ENCODE measurements around the gene TAC3.
"Not testable (repeated sequence)": the region's sequence is repeated elsewhere in the genome, so short reads cannot be mapped to it uniquely, and the experiment has no call there.

The TAC3 gene

DNA sequence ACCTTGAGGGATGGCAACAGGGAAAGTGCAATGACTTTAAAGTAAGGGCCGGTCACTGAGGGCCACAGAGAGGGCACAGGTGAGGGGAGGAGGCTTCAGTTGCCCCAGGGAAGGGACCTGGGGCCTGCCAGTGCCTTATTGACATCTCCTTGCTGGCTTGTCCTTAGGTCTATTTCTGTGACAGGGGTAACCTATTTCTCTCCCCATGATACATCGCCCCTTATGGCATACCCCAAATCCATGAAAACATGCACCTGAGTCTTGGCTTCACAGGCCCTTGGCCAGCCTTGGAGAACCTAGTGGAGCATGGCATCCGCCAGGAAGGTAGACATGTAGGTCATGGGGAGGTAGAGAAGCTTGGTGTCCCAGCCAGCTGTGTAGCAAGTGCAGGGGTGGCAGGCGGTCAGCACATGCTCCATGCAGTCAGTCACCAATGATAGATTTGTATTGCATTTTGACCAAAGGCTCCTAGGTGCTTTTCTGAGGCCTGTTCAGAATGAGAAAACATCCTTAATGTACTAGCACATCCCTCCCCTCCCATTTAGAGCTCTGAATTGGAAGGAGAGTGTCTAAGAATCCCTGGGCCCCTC is 35.3 kb downstream of the TAC3 start:
- no peak for DNase-seq

DNA sequence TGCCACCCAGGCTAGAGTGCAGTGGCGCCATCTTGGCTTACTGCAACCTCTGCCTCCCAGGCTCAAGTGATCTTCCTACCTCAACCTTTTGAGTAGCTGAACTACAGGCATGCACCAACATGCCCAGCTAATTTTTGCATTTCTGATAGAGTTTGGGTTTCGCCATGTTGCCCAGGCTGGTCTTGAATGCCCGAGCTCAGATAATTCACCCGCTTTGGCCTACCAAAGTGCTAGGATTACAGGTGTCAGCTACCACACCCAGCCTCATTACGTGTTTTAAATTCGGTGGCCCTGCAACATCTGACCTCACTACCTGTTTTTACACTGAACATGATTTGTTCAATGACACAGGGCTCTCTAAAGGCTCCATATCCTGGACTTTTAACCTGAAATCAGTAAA is 36.1 kb downstream of the TAC3 start:
- no peak for DNase-seq

- DNase-seq: no peak
Observed at GRCh38 chr12:56979628-56980027, 36.7 kb downstream of the TAC3 start.

GRCh38 chr12:56978397-56979138 is 37.8 kb downstream of the TAC3 start:
- DNase-seq: no peak

DNA sequence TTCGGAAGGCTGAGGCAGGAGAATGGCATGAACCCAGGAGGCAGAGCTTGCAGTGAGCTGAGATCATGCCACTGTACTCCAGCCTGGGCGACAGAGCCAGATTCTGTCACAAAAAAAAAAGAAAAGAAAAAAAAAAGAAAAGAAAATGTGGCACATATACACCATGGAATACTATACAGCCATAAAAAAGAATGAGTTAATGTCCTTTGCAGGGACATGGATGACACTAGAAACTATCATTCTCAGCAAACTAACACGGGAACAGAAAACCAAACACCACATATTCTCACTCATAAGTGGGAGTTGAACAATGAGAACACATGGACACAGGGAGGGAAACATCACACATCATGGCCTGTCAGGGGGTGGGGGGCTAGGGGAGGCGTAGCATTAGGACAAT is 39.0 kb downstream of the TAC3 start:
- not testable (repeated sequence) for DNase-seq

GRCh38 chr12:56974224-56974623 is 42.1 kb downstream of the TAC3 start:
- not testable (repeated sequence) for DNase-seq

DNA sequence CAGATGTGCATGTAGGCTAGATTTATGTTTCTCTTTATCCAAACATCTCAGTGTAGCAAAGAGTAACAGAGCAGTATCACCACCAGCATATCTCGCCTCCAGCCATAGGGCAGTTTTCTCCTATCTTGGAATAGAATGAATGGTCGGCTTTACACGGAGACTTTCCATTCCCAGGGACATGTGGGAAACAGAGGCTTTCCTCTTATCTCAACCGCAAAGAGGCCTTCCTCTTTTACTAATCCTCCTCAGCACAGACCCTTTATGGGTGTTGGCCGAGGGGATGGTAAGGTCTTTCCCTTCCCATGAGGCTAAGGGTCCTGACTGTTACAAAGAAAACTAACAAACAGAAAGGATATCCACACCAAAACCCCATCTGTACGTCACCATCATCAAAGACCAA is 47.4 kb downstream of the TAC3 start:
- DNase-seq: not testable (repeated sequence)

GRCh38 chr12:56965997-56966642 is 50.2 kb downstream of the TAC3 start:
- not testable (repeated sequence) for DNase-seq

GRCh38 chr12:56965124-56965523 is 51.2 kb downstream of the TAC3 start:
- not testable (repeated sequence) for DNase-seq

DNA sequence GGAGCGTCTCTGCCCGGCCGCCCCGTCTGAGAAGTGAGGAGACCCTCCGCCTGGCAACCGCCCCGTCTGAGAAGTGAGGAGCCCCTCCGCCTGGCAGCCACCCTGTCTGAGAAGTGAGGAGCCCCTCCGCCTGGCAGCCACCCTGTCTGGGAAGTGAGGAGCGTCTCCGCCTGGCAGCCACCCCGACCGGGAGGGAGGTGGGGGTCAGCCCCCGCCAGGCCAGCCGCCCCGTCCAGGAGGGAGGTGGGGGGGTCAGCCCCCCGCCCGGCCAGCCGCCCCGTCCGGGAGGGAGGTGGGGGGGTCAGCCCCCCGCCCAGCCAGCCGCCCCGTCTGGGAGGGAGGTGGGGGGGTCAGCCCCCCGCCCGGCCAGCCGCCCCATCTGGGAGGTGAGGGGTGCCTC is 52.8 kb downstream of the TAC3 start:
- DNase-seq: not testable (repeated sequence)

DNA sequence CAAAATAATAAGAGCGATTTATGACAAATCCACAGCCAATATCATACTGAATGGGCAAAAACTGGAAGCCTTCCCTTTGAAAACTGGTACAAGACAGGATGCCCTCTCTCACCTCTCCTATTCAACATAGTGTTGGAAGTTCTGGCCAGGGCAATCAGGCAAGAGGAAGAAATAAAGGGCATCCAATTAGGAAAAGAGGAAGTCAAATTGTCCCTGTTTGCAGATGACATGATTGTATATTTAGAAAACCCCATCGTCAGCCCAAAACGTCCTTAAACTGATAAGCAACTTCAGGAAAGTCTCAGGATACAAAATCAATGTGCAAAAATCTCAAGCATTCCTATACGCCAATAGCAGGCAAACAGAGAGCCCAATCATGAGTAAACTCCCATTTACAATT is 54.1 kb downstream of the TAC3 start:
- not testable (repeated sequence) for DNase-seq

Measured in effector CD8-positive, alpha-beta T cell (primary cell).